Esophagus squamous epithelium (tissue), 4 donors: ENCODE data around the gene JAK3.

ENCODE experiments used
- CTCF ChIP-seq, 6 experiments: fragments of 450-650 bp in 4 of 6; fragments of 200-600 bp in 2 of 6; sonication (generic) in 2 of 6; IDR thresholded peaks; one replicate each; pipeline ENCODE4 v1.5.1; 2016 to 2019; ENCODE audit warnings: antibody characterized with exemption in 6 of 6, mild to moderate bottlenecking in 4 of 6, moderate library complexity in 4 of 6
- POLR2A ChIP-seq, 4 donors: fragments of 450-650 bp; IDR thresholded peaks; one replicate each; pipeline ENCODE4 v1.6.1; 2017; ENCODE audit warnings: antibody characterized with exemption in 4 of 4, mild to moderate bottlenecking in 4 of 4, moderate library complexity in 3 of 4

GRCh38 chr19:17840019-17840418 is 7.8 kb downstream of the JAK3 start:
- no peak for TF ChIP-seq CTCF (IDR thresholded peaks at IDR 0.05)
- no peak for TF ChIP-seq POLR2A (IDR thresholded peaks at IDR 0.05)
